Endometrium (tissue), 2 donors: ENCODE data around the gene SLC16A3.
"Not testable (repeated sequence)": the region's sequence is repeated elsewhere in the genome, so short reads cannot be mapped to it uniquely, and the experiment has no call there.

Source experiments
- FAIRE-seq: peaks from 2 replicates; lab custom pipeline; 2012; peaks lifted over from hg19 to GRCh38; lab: Jason Lieb, UNC
- donor health status: control.
- donor health status: control.

Gene SLC16A3

GRCh38 chr17:82247182-82247823, 18.5 kb downstream of the SLC16A3 start:
- FAIRE-seq, result no peak

- FAIRE-seq, result no peak
Measured at GRCh38 chr17:82247856-82248671, 19.2 kb downstream of the SLC16A3 start.

GRCh38 chr17:82248815-82249674, 20.2 kb downstream of the SLC16A3 start:
- no peak for FAIRE-seq

GRCh38 chr17:82249896-82250581, 21.2 kb downstream of the SLC16A3 start:
- FAIRE-seq, result no peak

GRCh38 chr17:82250868-82251500, 22.1 kb downstream of the SLC16A3 start:
- no peak for FAIRE-seq

GRCh38 chr17:82252511-82253178, 23.8 kb downstream of the SLC16A3 start:
- FAIRE-seq, result no peak

GRCh38 chr17:82253179-82253544, 24.3 kb downstream of the SLC16A3 start:
- FAIRE-seq, result no peak

GRCh38 chr17:82254096-82254495, 25.3 kb downstream of the SLC16A3 start:
- not testable (repeated sequence) for FAIRE-seq

GRCh38 chr17:82254746-82255145, 25.9 kb downstream of the SLC16A3 start:
- FAIRE-seq, result not testable (repeated sequence)

- no peak for FAIRE-seq
Measured at GRCh38 chr17:82255402-82255972, 26.6 kb downstream of the SLC16A3 start.

GRCh38 chr17:82256242-82256885, 27.5 kb downstream of the SLC16A3 start:
- no peak for FAIRE-seq

GRCh38 chr17:82257473-82257872, 28.6 kb downstream of the SLC16A3 start:
- no peak for FAIRE-seq

GRCh38 chr17:82258555-82258954, 29.7 kb downstream of the SLC16A3 start:
- no peak for FAIRE-seq

GRCh38 chr17:82259972-82260961, 31.4 kb downstream of the SLC16A3 start:
- FAIRE-seq, result not testable (repeated sequence)

- no peak for FAIRE-seq
Measured at GRCh38 chr17:82262344-82262743, 33.5 kb downstream of the SLC16A3 start.

- no peak for FAIRE-seq
Measured at GRCh38 chr17:82263641-82264040, 34.8 kb downstream of the SLC16A3 start.

GRCh38 chr17:82266142-82266541, 37.3 kb downstream of the SLC16A3 start:
- FAIRE-seq, result no peak

- FAIRE-seq, result no peak
Measured at GRCh38 chr17:82267575-82268379, 38.9 kb downstream of the SLC16A3 start.
